Panc1 (cell line): ENCODE measurements around the gene CACNA1B. TPM values are rescaled to one million over a fixed set of nuclear protein-coding genes. Genes with fewer than 3 reads are reported as not detected.

Source experiments
- ATAC-seq: fragments of 200-7000 bp; cut with Tn5 transposase; 2 replicates; pipeline ENCODE4 v1.9.1; 2020; ENCODE audit warnings: mild to moderate bottlenecking, moderate library complexity
- BruUV-seq: library from RNA; stranded (reverse); fragments of 400-500 nt; replicated peaks from 2 replicates; lab custom pipeline; 2021; lab: Mats Ljungman, UMichigan
- CTCF ChIA-PET: fragments of 300-600 bp; sonication (Branson Sonifier 250); formaldehyde crosslinking; loops from one replicate; lab custom pipeline; 2022; ENCODE audit warnings: antibody characterized with exemption; lab: Charles Lee
- POLR2A ChIA-PET: fragments of 300-600 bp; sonication (Branson Sonifier 250); formaldehyde crosslinking; loops from one replicate; lab custom pipeline; 2022; ENCODE audit warnings: antibody characterized with exemption; lab: Charles Lee
- DNase-seq: peaks from one replicate; pipeline ENCODE4 v3.0.0-alpha.2; 2010; ENCODE audit warnings: low read depth, low spot score
- H3K27ac ChIP-seq: 2 replicates; pipeline ENCODE4 v1.5.1; 2011; ENCODE audit warnings: mild to moderate bottlenecking, low read length, inconsistent platforms
- H3K27me3 ChIP-seq: fragments of 200-500 bp; sonication (Bioruptor generic); 2 replicates; pipeline ENCODE4 v1.6.0; 2014; ENCODE audit warnings: low read length, inconsistent platforms; ENCODE audit not compliant: control insufficient read depth, insufficient read depth
- H3K36me3 ChIP-seq: fragments of 200-500 bp; sonication (Bioruptor generic); 2 replicates; pipeline ENCODE4 v1.5.1; 2014; ENCODE audit warnings: inconsistent platforms, mild to moderate bottlenecking, low read length, moderate library complexity; ENCODE audit not compliant: control insufficient read depth, insufficient read depth
- H3K4me1 ChIP-seq: 2 replicates; pipeline ENCODE4 v1.5.1; 2011; ENCODE audit warnings: inconsistent platforms, mild to moderate bottlenecking, low read length, moderate library complexity; ENCODE audit not compliant: control insufficient read depth, insufficient read depth
- H3K4me3 ChIP-seq, 2 experiments: 2 replicates each; pipeline ENCODE4 v1.5.1; 2011 to 2012; ENCODE audit warnings: low read depth in 2 of 2, low read length in 2 of 2, mild to moderate bottlenecking in 2 of 2, inconsistent platforms in 1 of 2, moderate library complexity in 1 of 2
- H3K9me3 ChIP-seq: fragments of 200-500 bp; sonication (Bioruptor generic); 2 replicates; pipeline ENCODE4 v1.5.1; 2014; ENCODE audit warnings: low read depth, mild to moderate bottlenecking, inconsistent platforms, low read length, moderate library complexity; ENCODE audit not compliant: control insufficient read depth, insufficient read depth
- POLR2AphosphoS5 ChIP-seq: IDR thresholded peaks from 2 replicates; pipeline ENCODE4 v1.6.1; 2012; ENCODE audit warnings: mild to moderate bottlenecking, low read depth, low read length, moderate library complexity
- SIN3A ChIP-seq: IDR thresholded peaks from 2 replicates; pipeline ENCODE4 v1.6.1; 2012; ENCODE audit warnings: low read depth, mild to moderate bottlenecking, low read length, moderate library complexity, borderline replicate concordance; ENCODE audit not compliant: insufficient read depth
- TCF7L2 ChIP-seq: IDR thresholded peaks from 2 replicates; pipeline ENCODE4 v1.6.1; 2011; ENCODE audit warnings: mild to moderate bottlenecking, low read depth, low read length, inconsistent platforms
- in situ Hi-C: cut with HindIII; loops from 2 replicates; pipeline ENCODE4 v1.10.0; 2016; ENCODE audit warnings: low sequenced_read_pairs, low pct_unique_long_range_greater_than_20kb
- intact Hi-C: fragments of 100-400 bp; cut with micrococcal nuclease; formaldehyde crosslinking; loops from one replicate; pipeline ENCODE4 v1.10.0; 2022; ENCODE audit not compliant: unreplicated experiment
- total RNA-seq: library from RNA; stranded (reverse); gene quantifications from one replicate; pipeline ENCODE4 v1.2.1, GENCODE V29; 2021; ENCODE audit not compliant: unreplicated experiment
- TF ChIP-seq, protein P1 (sequence below): fragments of 450-650 bp; IDR thresholded peaks from 2 replicates; pipeline ENCODE4 v1.5.1; 2017; ENCODE audit warnings: mild to moderate bottlenecking
- TF ChIP-seq, protein P2 (sequence below), 2 experiments: IDR thresholded peaks; 2 replicates each; pipeline ENCODE4 v1.6.1; 2011 to 2012; ENCODE audit warnings: low read depth in 2 of 2, control low read depth in 1 of 2, low read length in 1 of 2, mild to moderate bottlenecking in 1 of 2, moderate library complexity in 1 of 2; ENCODE audit not compliant: insufficient read depth in 1 of 2

Gene CACNA1B
- total RNA-seq, 1 experiment from 2014 or later, result 0.49 TPM

DNA sequence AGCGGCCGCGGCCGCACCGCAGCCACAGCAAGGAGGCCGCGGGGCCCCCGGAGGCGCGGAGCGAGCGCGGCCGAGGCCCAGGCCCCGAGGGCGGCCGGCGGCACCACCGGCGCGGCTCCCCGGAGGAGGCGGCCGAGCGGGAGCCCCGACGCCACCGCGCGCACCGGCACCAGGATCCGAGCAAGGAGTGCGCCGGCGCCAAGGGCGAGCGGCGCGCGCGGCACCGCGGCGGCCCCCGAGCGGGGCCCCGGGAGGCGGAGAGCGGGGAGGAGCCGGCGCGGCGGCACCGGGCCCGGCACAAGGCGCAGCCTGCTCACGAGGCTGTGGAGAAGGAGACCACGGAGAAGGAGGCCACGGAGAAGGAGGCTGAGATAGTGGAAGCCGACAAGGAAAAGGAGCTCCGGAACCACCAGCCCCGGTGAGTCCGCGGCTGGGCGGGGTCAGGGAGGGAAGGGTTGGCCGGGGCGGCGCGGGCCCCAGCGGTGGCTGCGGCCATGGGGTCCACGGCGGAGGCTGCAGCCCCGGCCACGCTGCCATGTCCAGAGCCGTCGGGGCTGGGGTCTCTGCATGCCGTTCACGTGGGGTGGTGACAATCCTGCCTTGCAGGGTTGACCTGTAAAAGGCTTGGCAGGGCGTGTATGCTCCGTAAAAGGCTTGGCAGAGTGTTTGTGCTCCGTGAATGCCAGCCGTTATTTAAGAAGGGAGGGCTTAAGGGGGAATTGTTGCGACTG is 146.0 kb downstream of the CACNA1B start:
- Histone ChIP-seq H3K4me1 (no peaks in the 10 kb centered on the region), H3K27me3 (no peaks in the 10 kb centered on the region), H3K4me3 (peak overlapping the region; percentile 30 to 34; a peak in 3 of 4 replicates), H3K9me3 (no peaks in the 10 kb centered on the region), H3K27ac (no peak overlapping the region), H3K36me3 (no peaks in the 10 kb centered on the region)
- no TSS peak for BruUV-seq
- intact Hi-C loops, result no loop called here
- DNase-seq (no peak), ATAC-seq (peak; percentile 71)
- in situ Hi-C loops, result no loop called here
- POLR2A ChIA-PET, result no interaction called here
- TF ChIP-seq SIN3A (no peak), POLR2AphosphoS5 (no peak), TCF7L2 (no peak)
- TF ChIP-seq, protein P1, sequence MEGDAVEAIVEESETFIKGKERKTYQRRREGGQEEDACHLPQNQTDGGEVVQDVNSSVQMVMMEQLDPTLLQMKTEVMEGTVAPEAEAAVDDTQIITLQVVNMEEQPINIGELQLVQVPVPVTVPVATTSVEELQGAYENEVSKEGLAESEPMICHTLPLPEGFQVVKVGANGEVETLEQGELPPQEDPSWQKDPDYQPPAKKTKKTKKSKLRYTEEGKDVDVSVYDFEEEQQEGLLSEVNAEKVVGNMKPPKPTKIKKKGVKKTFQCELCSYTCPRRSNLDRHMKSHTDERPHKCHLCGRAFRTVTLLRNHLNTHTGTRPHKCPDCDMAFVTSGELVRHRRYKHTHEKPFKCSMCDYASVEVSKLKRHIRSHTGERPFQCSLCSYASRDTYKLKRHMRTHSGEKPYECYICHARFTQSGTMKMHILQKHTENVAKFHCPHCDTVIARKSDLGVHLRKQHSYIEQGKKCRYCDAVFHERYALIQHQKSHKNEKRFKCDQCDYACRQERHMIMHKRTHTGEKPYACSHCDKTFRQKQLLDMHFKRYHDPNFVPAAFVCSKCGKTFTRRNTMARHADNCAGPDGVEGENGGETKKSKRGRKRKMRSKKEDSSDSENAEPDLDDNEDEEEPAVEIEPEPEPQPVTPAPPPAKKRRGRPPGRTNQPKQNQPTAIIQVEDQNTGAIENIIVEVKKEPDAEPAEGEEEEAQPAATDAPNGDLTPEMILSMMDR, result no peak
- TF ChIP-seq, protein P2, sequence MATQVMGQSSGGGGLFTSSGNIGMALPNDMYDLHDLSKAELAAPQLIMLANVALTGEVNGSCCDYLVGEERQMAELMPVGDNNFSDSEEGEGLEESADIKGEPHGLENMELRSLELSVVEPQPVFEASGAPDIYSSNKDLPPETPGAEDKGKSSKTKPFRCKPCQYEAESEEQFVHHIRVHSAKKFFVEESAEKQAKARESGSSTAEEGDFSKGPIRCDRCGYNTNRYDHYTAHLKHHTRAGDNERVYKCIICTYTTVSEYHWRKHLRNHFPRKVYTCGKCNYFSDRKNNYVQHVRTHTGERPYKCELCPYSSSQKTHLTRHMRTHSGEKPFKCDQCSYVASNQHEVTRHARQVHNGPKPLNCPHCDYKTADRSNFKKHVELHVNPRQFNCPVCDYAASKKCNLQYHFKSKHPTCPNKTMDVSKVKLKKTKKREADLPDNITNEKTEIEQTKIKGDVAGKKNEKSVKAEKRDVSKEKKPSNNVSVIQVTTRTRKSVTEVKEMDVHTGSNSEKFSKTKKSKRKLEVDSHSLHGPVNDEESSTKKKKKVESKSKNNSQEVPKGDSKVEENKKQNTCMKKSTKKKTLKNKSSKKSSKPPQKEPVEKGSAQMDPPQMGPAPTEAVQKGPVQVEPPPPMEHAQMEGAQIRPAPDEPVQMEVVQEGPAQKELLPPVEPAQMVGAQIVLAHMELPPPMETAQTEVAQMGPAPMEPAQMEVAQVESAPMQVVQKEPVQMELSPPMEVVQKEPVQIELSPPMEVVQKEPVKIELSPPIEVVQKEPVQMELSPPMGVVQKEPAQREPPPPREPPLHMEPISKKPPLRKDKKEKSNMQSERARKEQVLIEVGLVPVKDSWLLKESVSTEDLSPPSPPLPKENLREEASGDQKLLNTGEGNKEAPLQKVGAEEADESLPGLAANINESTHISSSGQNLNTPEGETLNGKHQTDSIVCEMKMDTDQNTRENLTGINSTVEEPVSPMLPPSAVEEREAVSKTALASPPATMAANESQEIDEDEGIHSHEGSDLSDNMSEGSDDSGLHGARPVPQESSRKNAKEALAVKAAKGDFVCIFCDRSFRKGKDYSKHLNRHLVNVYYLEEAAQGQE (IDR thresholded peaks at IDR 0.05; ENCODE audit: insufficient read depth in 1 of 2, low read depth in 2 of 2, low read length in 1 of 2), result no peak
- CTCF ChIA-PET, result no interaction called here

DNA sequence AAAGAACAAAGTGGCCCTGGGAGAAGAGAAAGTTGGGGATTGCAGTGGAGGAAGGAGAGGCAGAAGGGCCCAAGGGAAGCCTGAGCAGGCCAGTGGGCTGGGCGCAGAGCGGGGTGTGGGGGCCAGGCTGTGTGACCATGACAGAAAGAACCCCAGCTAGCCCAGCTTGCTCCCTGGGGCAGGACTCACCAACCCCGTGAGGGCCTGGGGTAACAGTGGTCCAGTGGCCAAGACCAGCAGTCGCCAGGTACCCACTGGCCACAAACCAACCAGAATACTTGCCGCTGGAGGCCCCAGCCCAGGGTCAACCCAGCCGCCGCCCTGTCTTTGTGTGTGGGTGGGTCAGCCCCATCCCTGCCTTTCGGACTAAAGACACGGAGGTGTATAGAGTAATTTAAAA is 146.5 kb downstream of the CACNA1B start:
- CTCF ChIA-PET, result no interaction called here

More for the DNA sequence above, 146.5 kb downstream of the CACNA1B start:
- ATAC-seq (no peak), DNase-seq (no peak)
- H3K4me3 ChIP-seq, result peak overlapping the region; percentile 30 to 34; a peak in 3 of 4 replicates
- no peaks in the 10 kb centered on the region for H3K36me3 ChIP-seq
- no peak overlapping the region for H3K27ac ChIP-seq
- intact Hi-C loops (no loop called here), in situ Hi-C loops (no loop called here)
- no peaks in the 10 kb centered on the region for H3K9me3 ChIP-seq
- no peaks in the 10 kb centered on the region for H3K4me1 ChIP-seq
- TF ChIP-seq TCF7L2, result no peak
- TF ChIP-seq SIN3A, result no peak
- TF ChIP-seq, protein P2 (IDR thresholded peaks at IDR 0.05; ENCODE audit: insufficient read depth in 1 of 2, low read depth in 2 of 2, low read length in 1 of 2), result no peak
- TF ChIP-seq, protein P1, result no peak
- no peak for TF ChIP-seq POLR2AphosphoS5
- POLR2A ChIA-PET, result no interaction called here
- no TSS peak for BruUV-seq
- H3K27me3 ChIP-seq, result no peaks in the 10 kb centered on the region
